ENCODE measurements around the gene MROH2B. TPM values are rescaled to one million over a fixed set of nuclear protein-coding genes. Genes with fewer than 3 reads are reported as not detected.

Gene MROH2B
- total RNA-seq, 3 donors from 2014 or later (not counting 1 experiment from before 2014, with no cell fraction given) = not detected

GRCh38 chr5:41097642-41098041, 26.5 kb upstream of the MROH2B start:
- no peak overlapping the region for H3K27ac ChIP-seq (ENCODE audit: low read length)
- Mint-ChIP-seq H3K9me3 (peaks cover 0 to 5% of the 10 kb centered on the region in 2 donors), H3K27ac (no peak overlapping the region), H3K4me3 (no peak overlapping the region), H3K4me1 (no peaks in the 10 kb centered on the region), H3K36me3 (no peaks in the 10 kb centered on the region), H3K27me3 (ENCODE audit: low read depth in 2 of 2) (no peaks in the 10 kb centered on the region)
- 55% methylated on average over 2 of the region's 2 CpGs for WGBS (ENCODE audit: insufficient coverage)
- H3K27me3 ChIP-seq (ENCODE audit: control insufficient read depth, insufficient read depth, low read length) = no peaks in the 10 kb centered on the region
- no peaks in the 10 kb centered on the region for H3K4me1 ChIP-seq (ENCODE audit: control insufficient read depth, insufficient read depth, low read length)
- H3K4me3 ChIP-seq (ENCODE audit: low read length) = no peak overlapping the region
- intact Hi-C loops (cut with micrococcal nuclease) = no loop called here
- no peaks in the 10 kb centered on the region for H3K9me3 ChIP-seq (ENCODE audit: control insufficient read depth, insufficient read depth, low read length)
- ATAC-seq = no peak
- TF ChIP-seq, protein P1, sequence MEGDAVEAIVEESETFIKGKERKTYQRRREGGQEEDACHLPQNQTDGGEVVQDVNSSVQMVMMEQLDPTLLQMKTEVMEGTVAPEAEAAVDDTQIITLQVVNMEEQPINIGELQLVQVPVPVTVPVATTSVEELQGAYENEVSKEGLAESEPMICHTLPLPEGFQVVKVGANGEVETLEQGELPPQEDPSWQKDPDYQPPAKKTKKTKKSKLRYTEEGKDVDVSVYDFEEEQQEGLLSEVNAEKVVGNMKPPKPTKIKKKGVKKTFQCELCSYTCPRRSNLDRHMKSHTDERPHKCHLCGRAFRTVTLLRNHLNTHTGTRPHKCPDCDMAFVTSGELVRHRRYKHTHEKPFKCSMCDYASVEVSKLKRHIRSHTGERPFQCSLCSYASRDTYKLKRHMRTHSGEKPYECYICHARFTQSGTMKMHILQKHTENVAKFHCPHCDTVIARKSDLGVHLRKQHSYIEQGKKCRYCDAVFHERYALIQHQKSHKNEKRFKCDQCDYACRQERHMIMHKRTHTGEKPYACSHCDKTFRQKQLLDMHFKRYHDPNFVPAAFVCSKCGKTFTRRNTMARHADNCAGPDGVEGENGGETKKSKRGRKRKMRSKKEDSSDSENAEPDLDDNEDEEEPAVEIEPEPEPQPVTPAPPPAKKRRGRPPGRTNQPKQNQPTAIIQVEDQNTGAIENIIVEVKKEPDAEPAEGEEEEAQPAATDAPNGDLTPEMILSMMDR (IDR thresholded peaks at IDR 0.05) = no peak
- DNase-seq = no peak
- no peaks in the 10 kb centered on the region for H3K36me3 ChIP-seq (ENCODE audit: control insufficient read depth, insufficient read depth, low read length)

GRCh38 chr5:41095324-41096101, 24.4 kb upstream of the MROH2B start:
- H3K9me3 Mint-ChIP-seq = peaks cover 5 to 7% of the 10 kb centered on the region in 2 donors
- no peak overlapping the region for H3K27ac ChIP-seq (ENCODE audit: low read length)
- H3K9me3 ChIP-seq (ENCODE audit: control insufficient read depth, insufficient read depth, low read length) = no peaks in the 10 kb centered on the region
- DNase-seq (no peak), ATAC-seq (no peak)
- H3K27me3 ChIP-seq (ENCODE audit: control insufficient read depth, insufficient read depth, low read length) = no peaks in the 10 kb centered on the region
- TF ChIP-seq, protein P1 (IDR thresholded peaks at IDR 0.05) = no peak
- H3K27ac Mint-ChIP-seq = no peak overlapping the region
- no peaks in the 10 kb centered on the region for H3K27me3 Mint-ChIP-seq (ENCODE audit: low read depth in 2 of 2)
- H3K36me3 ChIP-seq (ENCODE audit: control insufficient read depth, insufficient read depth, low read length) = no peaks in the 10 kb centered on the region
- H3K4me1 ChIP-seq (ENCODE audit: control insufficient read depth, insufficient read depth, low read length) = no peaks in the 10 kb centered on the region
- no peaks in the 10 kb centered on the region for H3K4me1 Mint-ChIP-seq
- H3K4me3 ChIP-seq (ENCODE audit: low read length) = no peak overlapping the region
- H3K36me3 Mint-ChIP-seq = no peaks in the 10 kb centered on the region
- intact Hi-C loops (cut with micrococcal nuclease) = no loop called here
- H3K4me3 Mint-ChIP-seq = no peak overlapping the region
- WGBS (ENCODE audit: insufficient coverage) = 79% methylated on average over 5 of the region's 5 CpGs

- WGBS (ENCODE audit: insufficient coverage) = 67% methylated on average over 2 of the region's 2 CpGs
- intact Hi-C loops (cut with micrococcal nuclease) = no loop called here
- no peaks in the 10 kb centered on the region for H3K27me3 ChIP-seq (ENCODE audit: control insufficient read depth, insufficient read depth, low read length)
- Mint-ChIP-seq H3K36me3 (no peaks in the 10 kb centered on the region), H3K27me3 (ENCODE audit: low read depth in 2 of 2) (no peaks in the 10 kb centered on the region), H3K4me3 (no peak overlapping the region), H3K27ac (no peak overlapping the region), H3K4me1 (no peaks in the 10 kb centered on the region), H3K9me3 (peaks cover 7 to 8% of the 10 kb centered on the region in 2 donors)
- DNase-seq = no peak
- H3K4me3 ChIP-seq (ENCODE audit: low read length) = no peak overlapping the region
- no peak for ATAC-seq
- H3K36me3 ChIP-seq (ENCODE audit: control insufficient read depth, insufficient read depth, low read length) = no peaks in the 10 kb centered on the region
- no peak overlapping the region for H3K27ac ChIP-seq (ENCODE audit: low read length)
- no peaks in the 10 kb centered on the region for H3K4me1 ChIP-seq (ENCODE audit: control insufficient read depth, insufficient read depth, low read length)
- H3K9me3 ChIP-seq (ENCODE audit: control insufficient read depth, insufficient read depth, low read length) = no peaks in the 10 kb centered on the region
- TF ChIP-seq, protein P1 (IDR thresholded peaks at IDR 0.05) = no peak
These were observed 23.7 kb upstream of the MROH2B start for GRCh38 chr5:41094871-41095270.

DNA sequence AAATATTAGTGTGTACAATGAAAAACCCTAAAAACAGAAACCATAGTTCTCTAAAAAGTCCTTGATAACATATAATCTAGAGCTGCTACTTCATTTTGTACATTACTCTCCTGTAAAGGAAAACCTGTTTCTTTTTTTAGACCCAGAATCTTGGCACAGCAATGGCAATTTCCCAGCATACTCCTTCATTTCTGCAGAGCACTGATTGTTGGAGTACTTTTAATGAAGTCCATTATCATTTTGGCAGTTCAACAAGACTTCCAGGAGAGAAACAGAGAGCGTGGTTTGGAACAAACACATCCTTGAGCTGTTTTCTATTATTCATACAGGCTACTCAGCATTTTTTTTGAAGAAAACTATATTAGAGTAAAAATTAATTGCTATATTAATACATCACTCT, 22.7 kb upstream of the MROH2B start:
- Histone ChIP-seq H3K27me3 (ENCODE audit: control insufficient read depth, insufficient read depth, low read length) (no peaks in the 10 kb centered on the region), H3K4me3 (ENCODE audit: low read length) (no peak overlapping the region), H3K4me1 (ENCODE audit: control insufficient read depth, insufficient read depth, low read length) (no peaks in the 10 kb centered on the region), H3K27ac (ENCODE audit: low read length) (no peak overlapping the region), H3K36me3 (ENCODE audit: control insufficient read depth, insufficient read depth, low read length) (no peaks in the 10 kb centered on the region), H3K9me3 (ENCODE audit: control insufficient read depth, insufficient read depth, low read length) (no peaks in the 10 kb centered on the region)
- WGBS (ENCODE audit: insufficient coverage) = no CpG with 5 or more reads among the region's 1 CpG
- ATAC-seq (no peak), DNase-seq (no peak)
- Mint-ChIP-seq H3K4me1 (no peaks in the 10 kb centered on the region), H3K9me3 (peaks cover 9% of the 10 kb centered on the region in 2 donors), H3K27ac (no peak overlapping the region), H3K36me3 (no peaks in the 10 kb centered on the region), H3K4me3 (no peak overlapping the region), H3K27me3 (ENCODE audit: low read depth in 2 of 2) (no peaks in the 10 kb centered on the region)
- intact Hi-C loops (cut with micrococcal nuclease) = no loop called here
- TF ChIP-seq, protein P1 (IDR thresholded peaks at IDR 0.05) = no peak
